ENCODE data around the gene CCSER1.

- TF ChIP-seq POLR2A (IDR thresholded peaks at IDR 0.05; ENCODE audit: low read depth) = no peak
- TF ChIP-seq CTCF (IDR thresholded peaks at IDR 0.05) = peak; percentile 29 to 48 (median 30)
- TF ChIP-seq EP300 (IDR thresholded peaks at IDR 0.05) = no peak
Observed at GRCh38 chr4:90419124-90419711, 292.0 kb downstream of the CCSER1 start.

Measured in esophagus muscularis mucosa (tissue), 4 donors.